Measurements from ENCODE around the gene DNM3.

The DNM3 gene

DNA sequence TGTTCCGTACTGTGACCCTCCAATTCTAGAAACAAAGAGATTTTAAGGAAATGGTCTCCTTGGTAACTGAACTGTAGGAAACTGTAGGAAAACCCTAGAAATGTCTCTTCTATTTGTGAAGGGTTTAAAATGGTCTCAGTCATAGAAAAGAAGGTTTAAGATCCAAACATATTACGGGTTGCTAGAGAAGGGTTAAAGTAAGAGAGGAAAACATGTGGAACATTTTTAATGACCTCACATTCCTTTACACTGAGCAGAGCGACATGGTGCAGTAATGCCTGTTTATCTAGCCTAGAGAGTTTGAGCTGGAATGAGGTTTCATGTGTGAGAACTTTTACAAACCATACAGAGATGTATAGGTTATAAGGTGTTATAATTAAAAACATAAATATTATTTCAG is 542.2 kb downstream of the DNM3 start:
- TF ChIP-seq, protein P1, sequence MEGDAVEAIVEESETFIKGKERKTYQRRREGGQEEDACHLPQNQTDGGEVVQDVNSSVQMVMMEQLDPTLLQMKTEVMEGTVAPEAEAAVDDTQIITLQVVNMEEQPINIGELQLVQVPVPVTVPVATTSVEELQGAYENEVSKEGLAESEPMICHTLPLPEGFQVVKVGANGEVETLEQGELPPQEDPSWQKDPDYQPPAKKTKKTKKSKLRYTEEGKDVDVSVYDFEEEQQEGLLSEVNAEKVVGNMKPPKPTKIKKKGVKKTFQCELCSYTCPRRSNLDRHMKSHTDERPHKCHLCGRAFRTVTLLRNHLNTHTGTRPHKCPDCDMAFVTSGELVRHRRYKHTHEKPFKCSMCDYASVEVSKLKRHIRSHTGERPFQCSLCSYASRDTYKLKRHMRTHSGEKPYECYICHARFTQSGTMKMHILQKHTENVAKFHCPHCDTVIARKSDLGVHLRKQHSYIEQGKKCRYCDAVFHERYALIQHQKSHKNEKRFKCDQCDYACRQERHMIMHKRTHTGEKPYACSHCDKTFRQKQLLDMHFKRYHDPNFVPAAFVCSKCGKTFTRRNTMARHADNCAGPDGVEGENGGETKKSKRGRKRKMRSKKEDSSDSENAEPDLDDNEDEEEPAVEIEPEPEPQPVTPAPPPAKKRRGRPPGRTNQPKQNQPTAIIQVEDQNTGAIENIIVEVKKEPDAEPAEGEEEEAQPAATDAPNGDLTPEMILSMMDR (IDR thresholded peaks at IDR 0.05; ENCODE audit: low read depth, low read length), result no peak
- no peak for DNase-seq (ENCODE audit: extremely low read depth, low read depth)

DNA sequence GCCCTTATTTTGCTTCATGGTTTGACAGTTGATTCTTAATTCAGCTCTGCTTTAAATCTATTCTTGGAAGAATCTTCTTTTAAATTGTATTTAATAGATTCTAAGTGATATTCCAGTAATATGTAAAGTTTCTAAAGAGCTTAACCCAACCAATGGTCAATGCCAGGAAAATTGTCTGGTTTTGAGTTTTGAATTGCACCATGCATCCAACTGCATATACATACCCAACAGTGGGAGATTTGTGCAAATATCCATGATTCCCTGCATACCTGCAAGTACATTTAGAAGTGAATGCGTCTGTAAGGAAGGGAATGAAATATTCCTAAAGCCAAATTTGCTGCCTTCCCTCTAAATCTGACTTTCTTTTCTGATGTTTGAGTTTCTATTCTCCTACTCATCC is 543.4 kb downstream of the DNM3 start:
- DNase-seq (ENCODE audit: extremely low read depth, low read depth), result no peak
- TF ChIP-seq, protein P1 (IDR thresholded peaks at IDR 0.05; ENCODE audit: low read depth, low read length), result no peak

DNA sequence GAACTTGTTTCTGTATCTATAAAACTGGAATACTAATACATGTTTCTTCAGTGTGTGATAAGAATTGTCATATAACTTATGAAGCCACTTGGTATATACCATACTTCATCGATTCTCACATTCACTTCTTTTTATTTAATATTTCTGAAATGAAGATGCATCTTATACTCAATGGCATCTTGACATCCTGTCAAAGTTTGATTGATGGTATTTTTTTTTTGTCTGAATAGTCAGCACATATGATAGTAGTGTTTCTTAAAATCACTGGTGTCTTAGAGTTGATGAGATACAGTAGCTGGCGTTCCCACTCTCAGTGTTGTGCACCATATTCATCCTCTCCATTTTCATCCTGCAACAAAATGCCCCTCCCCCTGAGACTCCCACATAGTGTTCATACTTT is 544.7 kb downstream of the DNM3 start:
- no peak for DNase-seq (ENCODE audit: extremely low read depth, low read depth)
- TF ChIP-seq, protein P1 (IDR thresholded peaks at IDR 0.05; ENCODE audit: low read depth, low read length), result no peak

DNA sequence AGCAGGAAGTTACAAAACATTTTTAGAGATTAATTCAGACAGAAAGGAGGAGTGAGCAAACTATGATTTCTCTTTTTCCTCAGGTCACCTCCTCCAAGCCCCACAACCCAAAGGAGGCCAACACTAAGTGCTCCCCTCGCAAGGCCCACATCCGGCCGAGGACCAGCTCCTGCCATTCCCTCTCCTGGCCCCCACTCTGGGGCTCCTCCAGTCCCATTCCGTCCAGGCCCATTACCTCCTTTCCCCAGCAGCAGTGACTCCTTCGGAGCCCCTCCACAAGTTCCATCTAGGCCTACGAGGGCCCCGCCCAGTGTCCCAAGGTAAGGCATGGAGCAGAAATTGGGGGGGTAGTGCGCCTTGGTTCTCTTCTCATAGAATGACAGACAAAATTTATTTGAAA is 547.2 kb downstream of the DNM3 start:
- no peak for DNase-seq (ENCODE audit: extremely low read depth, low read depth)
- TF ChIP-seq, protein P1 (IDR thresholded peaks at IDR 0.05; ENCODE audit: low read depth, low read length), result no peak

DNA sequence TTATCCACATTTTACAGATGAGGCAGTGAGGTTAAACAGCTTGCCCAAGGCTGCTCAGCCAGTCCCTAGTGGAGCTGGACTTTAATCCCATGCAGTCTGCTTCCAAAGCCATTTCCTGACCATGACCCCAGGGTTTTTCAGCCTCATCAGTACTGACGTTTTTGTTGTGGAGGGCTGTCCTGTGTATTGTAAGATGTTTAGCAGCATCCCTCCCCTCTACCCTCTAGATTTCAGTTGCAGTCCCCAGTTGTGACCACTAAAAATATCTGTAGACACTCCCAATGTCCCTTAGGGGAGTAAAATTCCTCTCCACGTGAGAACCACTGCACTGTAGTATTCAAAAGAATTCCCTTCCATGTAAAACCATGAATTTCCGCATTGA is 549.0 kb downstream of the DNM3 start:
- TF ChIP-seq, protein P1 (IDR thresholded peaks at IDR 0.05; ENCODE audit: low read depth, low read length), result no peak
- DNase-seq (ENCODE audit: extremely low read depth, low read depth), result no peak

DNA sequence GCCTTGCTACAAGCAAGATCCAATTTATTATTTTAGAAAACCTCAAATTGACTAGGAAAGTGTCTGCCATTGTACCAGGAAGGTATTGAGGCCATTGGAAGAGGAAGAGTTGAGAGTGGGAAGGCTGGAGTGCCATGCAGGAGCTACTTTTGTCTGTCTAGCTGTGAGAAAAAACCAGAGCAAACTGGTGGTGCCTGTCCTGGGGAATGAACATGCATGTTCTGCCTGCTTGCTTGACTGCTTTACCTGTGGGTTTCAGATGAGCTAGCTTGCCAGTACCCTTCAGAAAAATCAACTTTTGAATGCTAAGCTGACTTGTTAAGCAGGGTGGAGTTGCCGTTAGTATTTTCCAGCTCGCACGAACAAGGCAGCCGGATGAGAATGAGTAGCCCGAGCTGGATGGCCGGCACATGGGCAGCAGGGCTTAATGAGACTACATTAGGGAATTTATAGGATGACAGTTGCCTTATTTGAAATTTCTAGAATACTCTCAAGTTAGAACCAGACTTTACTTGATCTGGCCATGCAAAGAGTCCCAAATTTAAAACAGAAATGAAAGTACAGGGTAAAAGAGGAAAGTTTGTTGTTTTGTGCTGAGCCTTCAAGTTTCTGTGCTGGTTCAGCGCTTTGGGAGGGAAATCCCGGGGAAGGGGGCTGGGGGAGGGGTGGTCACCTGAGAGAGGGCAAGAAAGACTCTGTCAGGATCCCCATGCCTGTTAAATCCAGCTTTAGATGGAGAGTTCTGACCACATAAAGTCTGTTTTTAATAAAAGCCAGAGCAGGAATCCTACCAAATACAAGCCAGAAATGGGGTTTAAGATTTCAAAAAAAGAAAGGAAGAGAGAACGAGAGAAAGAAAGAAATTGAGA is 549.6 kb downstream of the DNM3 start:
- no peak for DNase-seq (ENCODE audit: extremely low read depth, low read depth)
- TF ChIP-seq, protein P1 (IDR thresholded peaks at IDR 0.05; ENCODE audit: low read depth, low read length), result no peak

DNA sequence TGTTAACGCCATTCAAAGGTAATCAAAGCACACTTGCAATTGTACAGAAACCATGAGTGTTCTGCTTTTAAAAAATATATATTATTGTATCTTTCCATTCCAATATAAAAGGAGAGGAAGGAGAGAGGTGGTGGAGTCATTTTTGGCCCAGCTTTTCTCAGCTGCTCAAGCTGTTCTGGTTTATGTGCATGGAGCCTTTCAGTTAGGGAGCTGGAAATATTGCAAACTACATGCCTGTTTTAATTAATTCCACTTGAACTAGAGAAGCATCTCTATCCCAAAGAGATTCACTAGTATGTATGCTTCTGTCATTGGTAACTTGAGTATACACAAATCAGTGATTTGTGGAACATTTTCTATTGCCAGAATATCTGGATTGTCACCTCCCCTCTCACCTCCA is 550.7 kb downstream of the DNM3 start:
- TF ChIP-seq, protein P1 (IDR thresholded peaks at IDR 0.05; ENCODE audit: low read depth, low read length), result no peak
- no peak for DNase-seq (ENCODE audit: extremely low read depth, low read depth)

Data from AG09319 (cell line).